Breast epithelium (tissue), 3 donors: ENCODE data around the gene SRGAP1.

Source experiments
- POLR2A ChIP-seq: fragments of 450-650 bp; IDR thresholded peaks from one replicate; pipeline ENCODE4 v1.6.1; 2016; ENCODE audit warnings: antibody characterized with exemption, mild to moderate bottlenecking, moderate library complexity
- POLR2AphosphoS5 ChIP-seq, 3 donors: sonication (generic); formaldehyde crosslinking; IDR thresholded peaks; one replicate each; pipeline ENCODE4 v1.6.1; 2017; ENCODE audit warnings: antibody characterized with exemption in 3 of 3

DNA sequence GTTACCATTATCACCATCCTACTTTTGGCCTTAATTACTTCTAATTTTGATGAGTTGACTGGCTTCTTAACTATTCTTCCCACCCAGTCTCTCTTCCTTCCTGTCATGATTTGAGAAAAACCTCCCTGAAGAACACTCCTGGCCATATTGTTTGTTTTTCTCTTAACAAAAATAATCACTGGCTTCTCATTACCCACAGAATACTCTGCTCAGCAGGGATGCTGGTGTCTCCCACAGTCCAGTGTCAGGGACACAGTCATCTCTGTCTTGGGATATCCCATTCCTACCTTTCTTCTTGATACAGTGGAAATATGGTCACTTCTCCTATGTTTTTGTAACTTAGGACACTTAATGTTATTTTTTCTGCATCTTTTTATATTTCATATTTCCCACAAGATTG lies 103.7 kb downstream of the SRGAP1 start:
- no peak for TF ChIP-seq POLR2A
- no peak for TF ChIP-seq POLR2AphosphoS5 (IDR thresholded peaks at IDR 0.05)
